PFSK-1 (cell line): Measurements from ENCODE around the gene DUSP16.

Source experiments
- POLR2AphosphoS5 ChIP-seq: IDR thresholded peaks from 2 replicates; pipeline ENCODE4 v1.6.1; 2012; ENCODE audit warnings: low read depth, mild to moderate bottlenecking, control low read depth, low read length, moderate library complexity
- TF ChIP-seq, protein P1 (sequence below), 2 experiments: IDR thresholded peaks; 2 replicates each; pipeline versions ENCODE4 v1.6.1 to v1.8.0; 2011 to 2012; ENCODE audit warnings: low read depth in 2 of 2, low read length in 2 of 2, control low read depth in 1 of 2, inconsistent platforms in 1 of 2, mild to moderate bottlenecking in 1 of 2, moderate library complexity in 1 of 2; ENCODE audit not compliant: insufficient read depth in 1 of 2

DNA sequence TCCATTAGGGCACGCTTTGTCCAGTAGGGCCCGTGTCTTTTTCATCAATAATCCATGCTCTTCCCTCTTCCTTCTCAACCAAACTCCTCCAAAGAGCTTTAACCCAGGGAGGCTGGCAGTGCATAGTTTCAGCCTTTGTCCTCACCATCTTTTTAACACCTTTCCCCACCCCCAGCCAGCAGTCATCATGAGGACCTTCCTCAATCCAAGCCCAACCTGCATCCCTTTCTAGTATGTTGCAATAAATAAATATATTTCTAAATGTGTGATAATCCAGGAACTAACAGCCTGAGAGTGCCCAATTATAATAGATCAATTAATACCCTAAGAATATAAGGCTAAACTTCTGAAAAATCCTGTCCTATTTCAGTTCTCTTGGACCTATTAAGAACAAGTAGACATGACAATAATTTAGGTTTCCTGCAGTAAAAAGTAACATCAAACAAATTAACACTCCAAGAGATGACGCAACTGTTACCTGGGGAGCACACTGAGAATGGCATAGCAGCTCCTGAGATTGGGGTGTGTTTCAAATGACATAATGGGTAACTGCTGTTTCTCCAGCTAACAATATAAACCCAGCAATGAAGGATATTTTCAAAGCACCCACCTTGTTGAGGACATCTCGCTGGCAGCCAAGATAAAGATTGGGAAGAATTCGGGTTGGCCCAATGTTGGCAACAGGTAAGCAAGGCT, 62.6 kb downstream of the DUSP16 start:
- TF ChIP-seq, protein P1, sequence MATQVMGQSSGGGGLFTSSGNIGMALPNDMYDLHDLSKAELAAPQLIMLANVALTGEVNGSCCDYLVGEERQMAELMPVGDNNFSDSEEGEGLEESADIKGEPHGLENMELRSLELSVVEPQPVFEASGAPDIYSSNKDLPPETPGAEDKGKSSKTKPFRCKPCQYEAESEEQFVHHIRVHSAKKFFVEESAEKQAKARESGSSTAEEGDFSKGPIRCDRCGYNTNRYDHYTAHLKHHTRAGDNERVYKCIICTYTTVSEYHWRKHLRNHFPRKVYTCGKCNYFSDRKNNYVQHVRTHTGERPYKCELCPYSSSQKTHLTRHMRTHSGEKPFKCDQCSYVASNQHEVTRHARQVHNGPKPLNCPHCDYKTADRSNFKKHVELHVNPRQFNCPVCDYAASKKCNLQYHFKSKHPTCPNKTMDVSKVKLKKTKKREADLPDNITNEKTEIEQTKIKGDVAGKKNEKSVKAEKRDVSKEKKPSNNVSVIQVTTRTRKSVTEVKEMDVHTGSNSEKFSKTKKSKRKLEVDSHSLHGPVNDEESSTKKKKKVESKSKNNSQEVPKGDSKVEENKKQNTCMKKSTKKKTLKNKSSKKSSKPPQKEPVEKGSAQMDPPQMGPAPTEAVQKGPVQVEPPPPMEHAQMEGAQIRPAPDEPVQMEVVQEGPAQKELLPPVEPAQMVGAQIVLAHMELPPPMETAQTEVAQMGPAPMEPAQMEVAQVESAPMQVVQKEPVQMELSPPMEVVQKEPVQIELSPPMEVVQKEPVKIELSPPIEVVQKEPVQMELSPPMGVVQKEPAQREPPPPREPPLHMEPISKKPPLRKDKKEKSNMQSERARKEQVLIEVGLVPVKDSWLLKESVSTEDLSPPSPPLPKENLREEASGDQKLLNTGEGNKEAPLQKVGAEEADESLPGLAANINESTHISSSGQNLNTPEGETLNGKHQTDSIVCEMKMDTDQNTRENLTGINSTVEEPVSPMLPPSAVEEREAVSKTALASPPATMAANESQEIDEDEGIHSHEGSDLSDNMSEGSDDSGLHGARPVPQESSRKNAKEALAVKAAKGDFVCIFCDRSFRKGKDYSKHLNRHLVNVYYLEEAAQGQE (IDR thresholded peaks at IDR 0.05; ENCODE audit: insufficient read depth in 1 of 2, low read depth in 2 of 2, low read length in 2 of 2) = no peak
- no peak for TF ChIP-seq POLR2AphosphoS5
